ENCODE data around the gene SLC38A8. TPM values are rescaled to one million over a fixed set of nuclear protein-coding genes. Genes with fewer than 3 reads are reported as not detected.

Gene SLC38A8
- polyA plus RNA-seq (2011; rRNA removed) (not detected in 2 replicates), polyA plus RNA-seq (2017; fragmentation: RNase III; extraction: RNeasy Plus Mini Kit Qiagen cat#74134 plus additional on column Dnase treatment) (not detected in 3 replicates), polyA minus RNA-seq (2011; rRNA and poly(A)+ RNA removed) (not detected in 2 replicates)
- not detected in 2 replicates for polyA plus RNA-seq (2012; cell fraction: cytosol; rRNA removed)
- not detected in 2 replicates for polyA plus RNA-seq (2012; cell fraction: nucleus; rRNA removed)

- H3K9me3 ChIP-seq, result no peaks in the 10 kb centered on the region
- ChIA-PET POLR2A (no interaction called here), CTCF (interaction anchor here (0.7 to 11.3 kb wide), 11 partner anchors 13 to 217 kb away, joined by 3 to 87 read pairs (median 10); no protein-coding TSS in a partner anchor)
- WGBS (ENCODE audit: missing lambda C conversion rate), result 55% methylated on average over 9 of the region's 9 CpGs
- TF ChIP-seq JUN (IDR thresholded peaks at IDR 0.05), result no peak
- TF ChIP-seq USF2 (IDR thresholded peaks at IDR 0.05), result no peak
- TF ChIP-seq PBX3 (IDR thresholded peaks at IDR 0.05), result no peak
- no peak for TF ChIP-seq NR3C1 (IDR thresholded peaks at IDR 0.05)
- TF ChIP-seq EP300 (IDR thresholded peaks at IDR 0.05), result no peak
- TF ChIP-seq TFCP2L1 (CRISPR knock-in tag; IDR thresholded peaks at IDR 0.05), result no peak
- TF ChIP-seq RARB (CRISPR knock-in tag; IDR thresholded peaks at IDR 0.05), result no peak
- TF ChIP-seq RAD21 (conservative IDR thresholded peaks at IDR 0.05 in 1 of 2, IDR thresholded peaks at IDR 0.05 in 1 of 2), result no peak
- no peak for TF ChIP-seq GATA3 (IDR thresholded peaks at IDR 0.05; ENCODE audit: borderline replicate concordance)
- TF ChIP-seq MAFK (IDR thresholded peaks at IDR 0.05; ENCODE audit: partially characterized antibody), result no peak
- no peak for TF ChIP-seq RFX5 (IDR thresholded peaks at IDR 0.05)
- TF ChIP-seq HES2 (IDR thresholded peaks at IDR 0.05), result no peak
- no peaks in the 10 kb centered on the region for H3K4me1 ChIP-seq
- no peak within 1 kb of the TSS for H3K4me3 ChIP-seq
- H3K27ac ChIP-seq, result no peak within 1 kb of the TSS
- ATAC-seq, result no peak
- H3K4me2 ChIP-seq, result no peak within 1 kb of the TSS
- FAIRE-seq, result no peak
- no peak for DNase-seq (ENCODE audit: low read depth in 1 of 2, low spot score in 1 of 2)
Observed at GRCh38 chr16:84042308-84042878, at the start of gene SLC38A8. Gene SLC38A8 (minus strand): TSS chr16:84042795. CDS start chr16:84042157, 638 bp downstream.

- FAIRE-seq (no peak), DNase-seq (ENCODE audit: low read depth in 1 of 2, low spot score in 1 of 2) (no peak), ATAC-seq (no peak)
- ChIA-PET CTCF (interaction anchor here (0.9 to 1.9 kb wide), 6 partner anchors 14 to 135 kb away, joined by 3 to 5 read pairs (median 4); partner anchors contain the start of genes MBTPS1 and TAF1C), POLR2A (no interaction called here)
- TF ChIP-seq ESRRA (IDR thresholded peaks at IDR 0.05; ENCODE audit: borderline replicate concordance, low read length) (no peak), CBX8 (IDR thresholded peaks at IDR 0.05) (no peak), ZC3H11A (IDR thresholded peaks at IDR 0.05) (no peak), MAFK (IDR thresholded peaks at IDR 0.05; ENCODE audit: partially characterized antibody) (no peak), CHD2 (IDR thresholded peaks at IDR 0.05; ENCODE audit: low read length, partially characterized antibody) (no peak), RCOR1 (IDR thresholded peaks at IDR 0.05; ENCODE audit: low read depth, low read length) (no peak), HOXB13 (CRISPR knock-in tag; IDR thresholded peaks at IDR 0.05; ENCODE audit: low read depth) (no peak), USF2 (IDR thresholded peaks at IDR 0.05) (no peak), EP300 (IDR thresholded peaks at IDR 0.05) (no peak), PBX3 (IDR thresholded peaks at IDR 0.05) (no peak), HDAC2 (IDR thresholded peaks at IDR 0.05) (no peak)
- WGBS (ENCODE audit: missing lambda C conversion rate), result 88% methylated on average over 10 of the region's 10 CpGs
- H3K4me3 ChIP-seq, result no peak overlapping the region
- no peak overlapping the region for H3K4me2 ChIP-seq
- H3K4me1 ChIP-seq, result peaks cover 10% of the 10 kb centered on the region; the same call in 2 of the 3 replicates
- no peaks in the 10 kb centered on the region for H3K9me3 ChIP-seq
- H3K27ac ChIP-seq, result no peak overlapping the region
Observed at GRCh38 chr16:84091460-84091859, 48.9 kb upstream of the SLC38A8 start.
